Neural cell (in vitro differentiated cells): ENCODE data around the gene PDE4D. TPM values are rescaled to one million over a fixed set of nuclear protein-coding genes. Genes with fewer than 3 reads are reported as not detected.

Experiments used
- H2AFZ ChIP-seq: fragments of 200-600, 300-800 bp; sonication (generic), shearing (Covaris generic); 2 replicates; pipeline ENCODE4 v1.6.0; 2014; ENCODE audit warnings: low read depth, mild to moderate bottlenecking, antibody characterized with exemption, low read length, moderate library complexity
- H3F3A ChIP-seq: fragments of 200-600 bp; shearing (Covaris generic); 2 replicates; pipeline ENCODE4 v1.6.1; 2016; ENCODE audit warnings: mild to moderate bottlenecking, moderate library complexity, mixed read lengths, antibody characterized with exemption, low read length; ENCODE audit not compliant: insufficient read depth, poor library complexity, severe bottlenecking
- H3K27ac ChIP-seq: fragments of 200-600, 300-800 bp; sonication (generic), shearing (Covaris generic); 2 replicates; pipeline ENCODE4 v1.5.1; 2014; ENCODE audit warnings: mild to moderate bottlenecking, low read length, moderate library complexity
- H3K27me3 ChIP-seq: fragments of 300-800, 200-600 bp; sonication (generic), shearing (Covaris generic); 2 replicates; pipeline ENCODE4 v1.6.0; 2014; ENCODE audit warnings: mild to moderate bottlenecking, low read depth, low read length, moderate library complexity; ENCODE audit not compliant: insufficient read depth
- H3K36me3 ChIP-seq: fragments of 300-800, 200-600 bp; sonication (generic), shearing (Covaris generic); 2 replicates; pipeline ENCODE4 v1.5.1; 2014; ENCODE audit warnings: mild to moderate bottlenecking, antibody characterized with exemption, low read length, moderate library complexity; ENCODE audit not compliant: insufficient read depth
- H3K4me2 ChIP-seq: fragments of 300-800, 200-600 bp; sonication (generic), shearing (Covaris generic); 2 replicates; pipeline ENCODE4 v1.6.0; 2014; ENCODE audit warnings: mild to moderate bottlenecking, low read length
- H3K4me3 ChIP-seq: fragments of 300-800, 200-600 bp; sonication (generic), shearing (Covaris generic); 2 replicates; pipeline ENCODE4 v1.5.1; 2014; ENCODE audit warnings: mild to moderate bottlenecking, low read length, moderate library complexity
- H3K79me2 ChIP-seq: fragments of 200-600 bp; shearing (Covaris generic); replicated peaks from 2 replicates; pipeline ENCODE4 v1.6.0; 2014; ENCODE audit warnings: mild to moderate bottlenecking, low read length, moderate library complexity; ENCODE audit not compliant: insufficient read depth
- H3K9ac ChIP-seq: fragments of 300-800, 200-600 bp; sonication (generic), shearing (Covaris generic); 2 replicates; pipeline ENCODE4 v1.6.1; 2016; ENCODE audit warnings: mild to moderate bottlenecking, low read length, mixed read lengths
- H3K9me2 ChIP-seq: fragments of 200-600 bp; shearing (Covaris generic); 2 replicates; pipeline ENCODE4 v1.6.1; 2016; ENCODE audit warnings: mild to moderate bottlenecking, low read length, mixed read lengths; ENCODE audit not compliant: insufficient read depth
- H3K9me3 ChIP-seq: fragments of 200-600, 300-800 bp; sonication (generic), shearing (Covaris generic); 2 replicates; pipeline ENCODE4 v1.6.1; 2016; ENCODE audit warnings: mild to moderate bottlenecking, mixed run types, low read length, moderate library complexity, mixed read lengths
- H4K20me1 ChIP-seq: fragments of 200-600 bp; shearing (Covaris generic); 2 replicates; pipeline ENCODE4 v1.6.1; 2016; ENCODE audit warnings: mild to moderate bottlenecking, mixed run types; ENCODE audit not compliant: insufficient read depth
- EP300 ChIP-seq: fragments of 450-650 bp; conservative IDR thresholded peaks from 2 replicates; pipeline ENCODE4 v1.6.1; 2014; ENCODE audit warnings: antibody characterized with exemption, mild to moderate bottlenecking, moderate library complexity; ENCODE audit not compliant: poor library complexity, severe bottlenecking
- EZH2 ChIP-seq: fragments of 200-600, 300-800 bp; shearing (Covaris generic), sonication (generic); IDR thresholded peaks from 2 replicates; pipeline ENCODE4 v1.6.1; 2014; ENCODE audit warnings: antibody characterized with exemption, low read length, borderline replicate concordance, mild to moderate bottlenecking; ENCODE audit not compliant: insufficient read depth, poor library complexity, severe bottlenecking
- MXI1 ChIP-seq: fragments of 450-650 bp; conservative IDR thresholded peaks from 2 replicates; pipeline ENCODE4 v1.6.1; 2014; ENCODE audit warnings: antibody characterized with exemption, mild to moderate bottlenecking; ENCODE audit not compliant: poor library complexity, severe bottlenecking
- POLR2AphosphoS5 ChIP-seq: IDR thresholded peaks from 2 replicates; pipeline ENCODE4 v1.6.1; 2012
- RAD21 ChIP-seq: fragments of 450-650 bp; conservative IDR thresholded peaks from 2 replicates; pipeline ENCODE4 v1.6.1; 2014; ENCODE audit warnings: antibody characterized with exemption, mild to moderate bottlenecking, moderate library complexity
- SMC3 ChIP-seq: fragments of 450-650 bp; conservative IDR thresholded peaks from 2 replicates; pipeline ENCODE4 v1.6.1; 2014; ENCODE audit warnings: antibody characterized with exemption, mild to moderate bottlenecking, moderate library complexity; ENCODE audit not compliant: poor library complexity
- TAF1 ChIP-seq: IDR thresholded peaks from 2 replicates; pipeline ENCODE4 v1.6.1; 2012; ENCODE audit warnings: low read depth
- polyA plus RNA-seq: library from polyadenylated mRNA; depleted of rRNA; stranded (reverse); fragments of >200 nt; gene quantifications from 2 replicates; pipeline ENCODE4 v1.2.3, GENCODE V29; 2014
- TF ChIP-seq, protein P1 (sequence below): fragments of 450-650 bp; IDR thresholded peaks from 2 replicates; pipeline ENCODE4 v1.5.1; 2014; ENCODE audit warnings: antibody characterized with exemption, mild to moderate bottlenecking, moderate library complexity; ENCODE audit not compliant: poor library complexity, severe bottlenecking
- TF ChIP-seq, protein P2 (sequence below): IDR thresholded peaks from 2 replicates; pipeline ENCODE4 v1.6.1; 2012; ENCODE audit warnings: borderline replicate concordance

Gene PDE4D
- polyA plus RNA-seq, 1 donor from 2014 or later: 42.8 TPM

DNA sequence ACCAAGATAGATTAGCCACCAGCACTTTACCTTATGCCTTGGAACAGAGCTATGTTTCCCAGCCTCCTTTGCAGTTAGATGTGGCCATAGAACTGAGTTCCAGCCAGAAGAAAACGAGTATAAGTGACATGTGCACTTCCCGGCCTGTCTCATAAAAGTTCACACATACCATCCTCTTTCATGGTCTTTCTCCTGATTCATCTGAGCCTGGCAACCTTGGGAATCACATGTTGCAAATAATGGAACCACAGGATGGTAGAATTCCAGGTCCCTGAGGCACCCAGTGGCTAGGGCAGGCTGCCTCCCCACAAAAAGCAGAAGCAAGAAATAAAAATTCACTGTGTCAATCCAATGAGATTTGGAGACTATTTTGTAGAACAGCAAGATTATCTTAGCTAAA lies 128.1 kb downstream of the PDE4D start:
- H3K4me3 ChIP-seq: no peak overlapping the region
- H3K9me2 ChIP-seq: no peaks in the 10 kb centered on the region
- peaks cover 32% of the 10 kb centered on the region for H3K27me3 ChIP-seq

DNA sequence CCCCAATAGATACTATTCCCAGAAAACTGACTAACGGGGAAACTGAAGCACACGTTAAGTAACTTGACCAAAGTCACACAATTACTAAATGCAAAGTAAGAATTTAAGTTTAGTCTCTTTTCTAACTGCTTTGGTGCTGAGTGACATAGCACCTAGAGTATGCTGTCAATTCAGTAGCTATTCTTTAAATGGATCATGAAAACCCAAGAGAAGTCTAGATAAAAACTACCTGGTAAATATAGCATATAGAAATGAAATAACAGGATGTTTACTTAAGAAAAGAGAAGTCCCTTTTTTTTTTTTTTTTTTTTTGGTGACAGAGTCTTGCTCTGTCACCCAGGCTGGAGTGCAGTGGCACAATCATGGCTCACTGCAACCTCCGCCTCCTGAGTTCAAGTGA lies 129.2 kb downstream of the PDE4D start:
- H3K27ac ChIP-seq: no peak overlapping the region
- no peaks in the 10 kb centered on the region for H3F3A ChIP-seq
- no peaks in the 10 kb centered on the region for H3K36me3 ChIP-seq
- H3K9me3 ChIP-seq: no peaks in the 10 kb centered on the region
- no peak overlapping the region for H3K4me2 ChIP-seq
- no peak overlapping the region for H3K4me3 ChIP-seq
- no peaks in the 10 kb centered on the region for H3K9me2 ChIP-seq
- H3K79me2 ChIP-seq: no peaks in the 10 kb centered on the region
- TF ChIP-seq, protein P1, sequence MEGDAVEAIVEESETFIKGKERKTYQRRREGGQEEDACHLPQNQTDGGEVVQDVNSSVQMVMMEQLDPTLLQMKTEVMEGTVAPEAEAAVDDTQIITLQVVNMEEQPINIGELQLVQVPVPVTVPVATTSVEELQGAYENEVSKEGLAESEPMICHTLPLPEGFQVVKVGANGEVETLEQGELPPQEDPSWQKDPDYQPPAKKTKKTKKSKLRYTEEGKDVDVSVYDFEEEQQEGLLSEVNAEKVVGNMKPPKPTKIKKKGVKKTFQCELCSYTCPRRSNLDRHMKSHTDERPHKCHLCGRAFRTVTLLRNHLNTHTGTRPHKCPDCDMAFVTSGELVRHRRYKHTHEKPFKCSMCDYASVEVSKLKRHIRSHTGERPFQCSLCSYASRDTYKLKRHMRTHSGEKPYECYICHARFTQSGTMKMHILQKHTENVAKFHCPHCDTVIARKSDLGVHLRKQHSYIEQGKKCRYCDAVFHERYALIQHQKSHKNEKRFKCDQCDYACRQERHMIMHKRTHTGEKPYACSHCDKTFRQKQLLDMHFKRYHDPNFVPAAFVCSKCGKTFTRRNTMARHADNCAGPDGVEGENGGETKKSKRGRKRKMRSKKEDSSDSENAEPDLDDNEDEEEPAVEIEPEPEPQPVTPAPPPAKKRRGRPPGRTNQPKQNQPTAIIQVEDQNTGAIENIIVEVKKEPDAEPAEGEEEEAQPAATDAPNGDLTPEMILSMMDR: no peak
- TF ChIP-seq RAD21: no peak
- TF ChIP-seq MXI1: no peak
- no peak for TF ChIP-seq TAF1
- no peak for TF ChIP-seq SMC3
- TF ChIP-seq, protein P2, sequence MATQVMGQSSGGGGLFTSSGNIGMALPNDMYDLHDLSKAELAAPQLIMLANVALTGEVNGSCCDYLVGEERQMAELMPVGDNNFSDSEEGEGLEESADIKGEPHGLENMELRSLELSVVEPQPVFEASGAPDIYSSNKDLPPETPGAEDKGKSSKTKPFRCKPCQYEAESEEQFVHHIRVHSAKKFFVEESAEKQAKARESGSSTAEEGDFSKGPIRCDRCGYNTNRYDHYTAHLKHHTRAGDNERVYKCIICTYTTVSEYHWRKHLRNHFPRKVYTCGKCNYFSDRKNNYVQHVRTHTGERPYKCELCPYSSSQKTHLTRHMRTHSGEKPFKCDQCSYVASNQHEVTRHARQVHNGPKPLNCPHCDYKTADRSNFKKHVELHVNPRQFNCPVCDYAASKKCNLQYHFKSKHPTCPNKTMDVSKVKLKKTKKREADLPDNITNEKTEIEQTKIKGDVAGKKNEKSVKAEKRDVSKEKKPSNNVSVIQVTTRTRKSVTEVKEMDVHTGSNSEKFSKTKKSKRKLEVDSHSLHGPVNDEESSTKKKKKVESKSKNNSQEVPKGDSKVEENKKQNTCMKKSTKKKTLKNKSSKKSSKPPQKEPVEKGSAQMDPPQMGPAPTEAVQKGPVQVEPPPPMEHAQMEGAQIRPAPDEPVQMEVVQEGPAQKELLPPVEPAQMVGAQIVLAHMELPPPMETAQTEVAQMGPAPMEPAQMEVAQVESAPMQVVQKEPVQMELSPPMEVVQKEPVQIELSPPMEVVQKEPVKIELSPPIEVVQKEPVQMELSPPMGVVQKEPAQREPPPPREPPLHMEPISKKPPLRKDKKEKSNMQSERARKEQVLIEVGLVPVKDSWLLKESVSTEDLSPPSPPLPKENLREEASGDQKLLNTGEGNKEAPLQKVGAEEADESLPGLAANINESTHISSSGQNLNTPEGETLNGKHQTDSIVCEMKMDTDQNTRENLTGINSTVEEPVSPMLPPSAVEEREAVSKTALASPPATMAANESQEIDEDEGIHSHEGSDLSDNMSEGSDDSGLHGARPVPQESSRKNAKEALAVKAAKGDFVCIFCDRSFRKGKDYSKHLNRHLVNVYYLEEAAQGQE: no peak
- TF ChIP-seq POLR2AphosphoS5: no peak
- no peak for TF ChIP-seq EZH2
- TF ChIP-seq EP300: no peak
- H2AFZ ChIP-seq: no peak overlapping the region
- peaks cover 27% of the 10 kb centered on the region for H3K27me3 ChIP-seq
- H3K9ac ChIP-seq: no peak overlapping the region
- no peaks in the 10 kb centered on the region for H4K20me1 ChIP-seq

More for the DNA sequence above, 128.1 kb downstream of the PDE4D start:
- Histone ChIP-seq H3K9ac (no peak overlapping the region), H3K79me2 (no peaks in the 10 kb centered on the region), H3K4me2 (no peak overlapping the region), H3F3A (no peaks in the 10 kb centered on the region), H3K27ac (no peak overlapping the region), H3K9me3 (no peaks in the 10 kb centered on the region), H3K36me3 (no peaks in the 10 kb centered on the region), H4K20me1 (no peaks in the 10 kb centered on the region), H2AFZ (no peak overlapping the region)
- TF ChIP-seq POLR2AphosphoS5 (no peak), EZH2 (no peak), EP300 (no peak), TAF1 (no peak), MXI1 (no peak), SMC3 (no peak), RAD21 (no peak)
- TF ChIP-seq, protein P2: no peak
- TF ChIP-seq, protein P1: no peak
